Endodermal cell (in vitro differentiated cells): ENCODE measurements around the gene RBMS3. TPM values are rescaled to one million over a fixed set of nuclear protein-coding genes. Genes with fewer than 3 reads are reported as not detected.

Experiments used
- DNase-seq: peaks from one replicate; pipeline ENCODE4 v3.0.0-alpha.2; 2017
- H3K27ac ChIP-seq: 2 replicates; pipeline ENCODE4 v1.5.1; 2013; ENCODE audit warnings: mild to moderate bottlenecking, low read depth, low read length, moderate library complexity
- H3K27me3 ChIP-seq: 2 replicates; pipeline ENCODE4 v1.6.1; 2013; ENCODE audit warnings: mild to moderate bottlenecking, low read length, moderate library complexity; ENCODE audit not compliant: insufficient read depth, control insufficient read depth, poor library complexity, severe bottlenecking
- H3K36me3 ChIP-seq: 2 replicates; pipeline ENCODE4 v1.7.0; 2013; ENCODE audit warnings: mild to moderate bottlenecking, low read length, moderate library complexity; ENCODE audit not compliant: control insufficient read depth, insufficient read depth
- H3K4me1 ChIP-seq: one replicate; pipeline ENCODE4 v1.7.0; 2013; ENCODE audit warnings: low read length; ENCODE audit not compliant: control insufficient read depth, insufficient read depth
- H3K4me3 ChIP-seq: 2 replicates; pipeline ENCODE4 v1.5.1; 2013; ENCODE audit warnings: mild to moderate bottlenecking, low read length, moderate library complexity
- H3K9ac ChIP-seq: 2 replicates; pipeline ENCODE4 v1.6.1; 2013; ENCODE audit warnings: mild to moderate bottlenecking, low read length, moderate library complexity; ENCODE audit not compliant: poor library complexity, severe bottlenecking; ENCODE audit errors: extremely low read depth
- H3K9me3 ChIP-seq: 2 replicates; pipeline ENCODE4 v1.6.1; 2013; ENCODE audit warnings: mild to moderate bottlenecking, low read length, moderate library complexity; ENCODE audit not compliant: control insufficient read depth
- H3K27ac Mint-ChIP-seq: 2 replicates; pipeline ENCODE4 v1.8.0; 2020; ENCODE audit warnings: mixed read lengths
- H3K27me3 Mint-ChIP-seq: 2 replicates; pipeline ENCODE4 v1.8.0; 2021; ENCODE audit warnings: mild to moderate bottlenecking, mixed read lengths; ENCODE audit not compliant: insufficient read depth
- H3K36me3 Mint-ChIP-seq: 2 replicates; pipeline ENCODE4 v1.8.0; 2020; ENCODE audit warnings: low read depth, mixed read lengths
- H3K4me1 Mint-ChIP-seq: 2 replicates; pipeline ENCODE4 v1.8.0; 2020; ENCODE audit warnings: mixed read lengths
- H3K4me3 Mint-ChIP-seq: 2 replicates; pipeline ENCODE4 v1.8.0; 2020; ENCODE audit warnings: mild to moderate bottlenecking, moderate library complexity, mixed read lengths
- H3K9me3 Mint-ChIP-seq: 2 replicates; pipeline ENCODE4 v1.8.0; 2020; ENCODE audit warnings: mild to moderate bottlenecking, mixed read lengths
- WGBS, 2 experiments: methylation state at CpG; one replicate each; pipeline versions ENCODE4 v1.1.5 to v1.1.7; 2013; ENCODE audit warnings: missing lambda C conversion rate in 2 of 2, mixed read lengths in 1 of 2; ENCODE audit not compliant: insufficient coverage in 1 of 2, insufficient read length in 1 of 2; 5-methylcytosine and 5-hydroxymethylcytosine counted together
- total RNA-seq, 2 donors: library from RNA; stranded (reverse); fragmentation: NEBNext Ultra II Directional in 1 of 2; extraction: Animal tissue kit (Norgen Biotek cat#: 25700) in 1 of 2; gene quantifications; 2 replicates in 1 of 2; 3 replicates in 1 of 2; pipeline ENCODE4 v1.2.1, GENCODE V29; 2021
- TF ChIP-seq, protein P1 (sequence below): fragments of 200-600 bp; sonication (generic); conservative IDR thresholded peaks from 2 replicates; pipeline ENCODE4 v1.5.0; 2021; ENCODE audit warnings: antibody characterized with exemption, mild to moderate bottlenecking

RBMS3 gene
- total RNA-seq, 2 donors from 2014 or later = 2.0 to 7.3 TPM

DNA sequence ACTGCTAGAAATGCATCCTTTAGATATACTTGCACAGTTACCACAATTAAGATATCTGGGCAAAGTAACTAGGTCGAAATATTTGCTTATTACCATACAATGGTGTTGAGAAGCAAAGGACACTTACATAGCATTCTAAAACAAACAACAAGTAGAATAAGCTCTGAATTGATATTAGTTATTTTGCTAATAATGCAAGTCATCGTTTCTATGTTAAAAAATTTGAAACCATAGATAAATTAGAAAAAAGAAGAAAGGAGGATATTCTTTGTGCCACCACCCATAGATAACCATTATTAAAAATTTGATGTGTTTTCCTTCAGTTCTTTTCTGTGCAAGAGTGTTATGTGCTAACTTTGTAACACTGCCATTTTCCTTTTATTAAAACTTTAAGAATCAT is 435.3 kb downstream of the RBMS3 start:
- DNase-seq = no peak
- Mint-ChIP-seq H3K9me3 (no peaks in the 10 kb centered on the region), H3K4me1 (no peaks in the 10 kb centered on the region), H3K36me3 (no peaks in the 10 kb centered on the region), H3K27ac (no peak overlapping the region), H3K4me3 (no peak overlapping the region), H3K27me3 (no peaks in the 10 kb centered on the region)
- Histone ChIP-seq H3K4me1 (no peaks in the 10 kb centered on the region), H3K4me3 (no peak overlapping the region), H3K27me3 (no peaks in the 10 kb centered on the region), H3K36me3 (no peaks in the 10 kb centered on the region), H3K27ac (no peak overlapping the region), H3K9ac (no peak overlapping the region), H3K9me3 (no peaks in the 10 kb centered on the region)
- TF ChIP-seq, protein P1, sequence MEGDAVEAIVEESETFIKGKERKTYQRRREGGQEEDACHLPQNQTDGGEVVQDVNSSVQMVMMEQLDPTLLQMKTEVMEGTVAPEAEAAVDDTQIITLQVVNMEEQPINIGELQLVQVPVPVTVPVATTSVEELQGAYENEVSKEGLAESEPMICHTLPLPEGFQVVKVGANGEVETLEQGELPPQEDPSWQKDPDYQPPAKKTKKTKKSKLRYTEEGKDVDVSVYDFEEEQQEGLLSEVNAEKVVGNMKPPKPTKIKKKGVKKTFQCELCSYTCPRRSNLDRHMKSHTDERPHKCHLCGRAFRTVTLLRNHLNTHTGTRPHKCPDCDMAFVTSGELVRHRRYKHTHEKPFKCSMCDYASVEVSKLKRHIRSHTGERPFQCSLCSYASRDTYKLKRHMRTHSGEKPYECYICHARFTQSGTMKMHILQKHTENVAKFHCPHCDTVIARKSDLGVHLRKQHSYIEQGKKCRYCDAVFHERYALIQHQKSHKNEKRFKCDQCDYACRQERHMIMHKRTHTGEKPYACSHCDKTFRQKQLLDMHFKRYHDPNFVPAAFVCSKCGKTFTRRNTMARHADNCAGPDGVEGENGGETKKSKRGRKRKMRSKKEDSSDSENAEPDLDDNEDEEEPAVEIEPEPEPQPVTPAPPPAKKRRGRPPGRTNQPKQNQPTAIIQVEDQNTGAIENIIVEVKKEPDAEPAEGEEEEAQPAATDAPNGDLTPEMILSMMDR = no peak
- 93% methylated on average over 1 of the region's 2 CpGs; no CpG with 5 or more reads in 1 of the 2 experiments for WGBS, 2 experiments

DNA sequence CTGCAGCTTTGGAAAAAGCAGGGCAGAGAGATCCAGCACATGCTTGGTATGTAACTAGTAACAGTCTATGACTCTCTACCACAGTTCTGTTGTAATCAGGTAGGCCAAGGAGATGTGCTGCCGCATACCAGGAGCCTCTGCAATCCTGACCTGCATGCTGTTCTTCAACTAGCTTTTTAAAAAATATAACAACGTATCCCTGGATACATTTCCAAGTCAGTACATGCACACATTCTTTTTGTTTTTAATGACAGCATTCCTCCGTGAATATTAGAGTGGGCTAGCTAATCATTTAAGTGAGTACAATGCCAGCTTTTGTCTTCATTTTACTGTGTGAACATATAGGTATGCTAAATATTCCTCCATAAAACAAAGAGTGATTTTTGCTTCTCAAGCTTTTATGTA is 437.8 kb downstream of the RBMS3 start:
- Histone ChIP-seq H3K9ac (no peak overlapping the region), H3K27me3 (no peaks in the 10 kb centered on the region), H3K4me3 (no peak overlapping the region), H3K4me1 (no peaks in the 10 kb centered on the region), H3K27ac (no peak overlapping the region), H3K36me3 (no peaks in the 10 kb centered on the region), H3K9me3 (no peaks in the 10 kb centered on the region)
- DNase-seq = no peak
- no peak overlapping the region for H3K4me3 Mint-ChIP-seq
- H3K9me3 Mint-ChIP-seq = peaks cover 2% of the 10 kb centered on the region
- no peaks in the 10 kb centered on the region for H3K4me1 Mint-ChIP-seq
- H3K27me3 Mint-ChIP-seq = no peaks in the 10 kb centered on the region
- 91% methylated on average over 3 of the region's 3 CpGs; no CpG with 5 or more reads in 1 of the 2 experiments for WGBS, 2 experiments
- TF ChIP-seq, protein P1 = no peak
- no peak overlapping the region for H3K27ac Mint-ChIP-seq
- H3K36me3 Mint-ChIP-seq = no peaks in the 10 kb centered on the region

DNA sequence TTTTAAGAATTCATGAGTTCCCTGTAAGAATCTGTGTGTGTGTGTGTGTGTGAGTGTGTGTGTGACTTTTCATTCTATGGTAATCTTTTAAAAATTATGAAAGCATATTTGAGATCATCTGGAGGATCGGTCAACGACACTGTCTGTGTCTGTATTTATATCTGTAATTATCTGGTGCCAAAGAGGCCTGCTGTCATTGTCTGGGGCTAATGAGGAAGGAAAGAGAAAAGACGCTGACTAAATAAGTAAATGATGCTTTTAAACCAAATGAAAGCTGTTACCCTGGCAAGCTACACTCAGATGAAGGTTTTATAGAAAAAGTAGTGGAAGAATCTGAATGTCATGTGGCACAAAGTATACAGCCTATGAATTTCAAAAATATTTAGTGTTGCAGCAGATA is 439.8 kb downstream of the RBMS3 start:
- WGBS, 2 experiments = 78 to 91% methylated on average over 3 of the region's 3 CpGs
- Mint-ChIP-seq H3K9me3 (peaks cover 2% of the 10 kb centered on the region), H3K4me1 (peaks cover 3% of the 10 kb centered on the region), H3K27ac (no peak overlapping the region), H3K36me3 (no peaks in the 10 kb centered on the region), H3K27me3 (no peaks in the 10 kb centered on the region), H3K4me3 (no peak overlapping the region)
- no peak overlapping the region for H3K4me3 ChIP-seq
- H3K9ac ChIP-seq = no peak overlapping the region
- DNase-seq = no peak
- H3K27me3 ChIP-seq = no peaks in the 10 kb centered on the region
- no peaks in the 10 kb centered on the region for H3K4me1 ChIP-seq
- H3K27ac ChIP-seq = no peak overlapping the region
- H3K36me3 ChIP-seq = no peaks in the 10 kb centered on the region
- H3K9me3 ChIP-seq = no peaks in the 10 kb centered on the region
- TF ChIP-seq, protein P1 = no peak
